Retinal pigment epithelial cell (primary cell): Measurements from ENCODE around the gene CTU2.
A peak's percentile ranks its signal among the peaks of the same experiment; 100 is the strongest.

ENCODE experiments used
- DNase-seq: peaks from one replicate; pipeline ENCODE4 v3.0.0-alpha.2; 2010; ENCODE audit warnings: low read depth
- H3K4me3 ChIP-seq: 2 replicates; pipeline ENCODE4 v1.5.1; 2011; ENCODE audit warnings: mild to moderate bottlenecking, low read length, control low read depth, moderate library complexity
- TF ChIP-seq, protein P1 (sequence below): conservative IDR thresholded peaks from 2 replicates; pipeline ENCODE4 v1.5.1; 2011; ENCODE audit warnings: low read depth, low read length, control low read depth, inconsistent platforms

Gene CTU2

GRCh38 chr16:88672776-88673175 is 33.5 kb upstream of the CTU2 start:
- TF ChIP-seq, protein P1, sequence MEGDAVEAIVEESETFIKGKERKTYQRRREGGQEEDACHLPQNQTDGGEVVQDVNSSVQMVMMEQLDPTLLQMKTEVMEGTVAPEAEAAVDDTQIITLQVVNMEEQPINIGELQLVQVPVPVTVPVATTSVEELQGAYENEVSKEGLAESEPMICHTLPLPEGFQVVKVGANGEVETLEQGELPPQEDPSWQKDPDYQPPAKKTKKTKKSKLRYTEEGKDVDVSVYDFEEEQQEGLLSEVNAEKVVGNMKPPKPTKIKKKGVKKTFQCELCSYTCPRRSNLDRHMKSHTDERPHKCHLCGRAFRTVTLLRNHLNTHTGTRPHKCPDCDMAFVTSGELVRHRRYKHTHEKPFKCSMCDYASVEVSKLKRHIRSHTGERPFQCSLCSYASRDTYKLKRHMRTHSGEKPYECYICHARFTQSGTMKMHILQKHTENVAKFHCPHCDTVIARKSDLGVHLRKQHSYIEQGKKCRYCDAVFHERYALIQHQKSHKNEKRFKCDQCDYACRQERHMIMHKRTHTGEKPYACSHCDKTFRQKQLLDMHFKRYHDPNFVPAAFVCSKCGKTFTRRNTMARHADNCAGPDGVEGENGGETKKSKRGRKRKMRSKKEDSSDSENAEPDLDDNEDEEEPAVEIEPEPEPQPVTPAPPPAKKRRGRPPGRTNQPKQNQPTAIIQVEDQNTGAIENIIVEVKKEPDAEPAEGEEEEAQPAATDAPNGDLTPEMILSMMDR, result peak; percentile 51
- no peak for DNase-seq
- no peak overlapping the region for H3K4me3 ChIP-seq

DNA sequence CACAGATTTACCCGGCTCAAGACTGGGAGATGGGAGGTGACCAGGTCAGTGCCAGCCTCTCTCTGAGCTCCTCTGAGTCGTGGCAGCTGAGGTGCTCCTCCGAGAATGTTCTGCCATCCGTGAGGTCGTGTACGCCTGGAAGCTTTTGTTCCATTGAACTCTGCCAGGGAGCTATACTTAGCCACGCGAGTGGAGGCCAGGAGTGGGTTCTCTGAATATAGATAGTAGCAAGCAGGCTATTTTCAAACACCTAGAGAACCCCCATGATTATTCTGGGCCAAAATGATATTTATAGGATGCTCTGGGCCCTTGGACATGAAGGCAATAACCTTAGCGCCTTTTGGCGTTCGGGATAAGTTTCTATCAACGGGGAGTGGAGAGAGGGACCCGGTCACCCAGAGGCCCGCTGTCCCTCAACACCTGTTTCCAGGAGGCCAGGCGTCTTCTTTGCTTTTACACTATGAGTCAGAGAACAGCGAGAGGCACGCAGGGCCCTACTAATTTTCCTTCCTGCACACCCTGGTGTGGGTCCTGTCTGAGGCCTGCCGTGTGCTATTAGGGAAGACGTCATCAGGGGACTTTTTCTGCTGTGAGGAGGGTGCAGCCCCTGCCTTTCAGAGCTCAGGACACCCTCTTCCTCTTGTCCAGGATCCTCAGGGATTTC is 32.5 kb upstream of the CTU2 start:
- TF ChIP-seq, protein P1, result no peak
- no peak overlapping the region for H3K4me3 ChIP-seq

DNA sequence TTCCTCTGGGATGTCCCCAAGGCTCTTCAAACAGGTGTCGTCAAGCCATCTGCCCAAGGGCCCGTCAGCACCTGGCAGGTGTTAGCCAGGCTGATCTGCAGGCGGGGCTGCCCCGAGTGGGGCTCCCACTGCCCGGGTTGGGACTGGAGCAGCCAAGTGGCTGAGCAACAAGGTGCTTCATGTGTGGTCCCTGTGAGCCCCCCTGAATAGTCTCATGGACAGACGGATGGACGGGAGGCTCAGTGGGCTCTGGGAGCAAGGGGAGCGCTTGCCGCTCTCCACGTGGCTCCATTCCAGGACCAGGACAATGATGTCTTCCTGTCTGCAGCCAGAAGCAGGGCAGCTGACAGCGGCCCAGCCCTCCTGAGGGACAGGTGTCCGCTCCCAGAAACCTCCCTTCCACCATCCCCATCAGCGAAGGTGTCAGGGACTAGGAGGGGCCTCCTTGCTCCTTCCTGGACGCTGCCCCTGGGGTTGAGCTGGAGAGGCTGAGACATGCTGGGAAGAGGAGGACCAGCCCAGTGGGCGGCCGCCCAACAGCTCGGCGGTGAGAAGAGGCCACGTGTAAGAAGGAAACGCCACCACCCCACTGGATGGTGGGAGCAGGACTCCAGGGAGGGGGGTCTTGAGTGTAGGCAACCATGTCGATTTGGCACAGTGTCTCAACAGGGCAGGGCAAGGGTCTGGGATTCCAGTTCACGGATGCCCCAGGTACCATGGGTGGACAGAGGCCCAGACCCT is 29.6 kb upstream of the CTU2 start:
- TF ChIP-seq, protein P1, result no peak
- DNase-seq, result no peak
- no peak overlapping the region for H3K4me3 ChIP-seq

More for the DNA sequence above, 32.5 kb upstream of the CTU2 start:
- DNase-seq, result no peak

DNA sequence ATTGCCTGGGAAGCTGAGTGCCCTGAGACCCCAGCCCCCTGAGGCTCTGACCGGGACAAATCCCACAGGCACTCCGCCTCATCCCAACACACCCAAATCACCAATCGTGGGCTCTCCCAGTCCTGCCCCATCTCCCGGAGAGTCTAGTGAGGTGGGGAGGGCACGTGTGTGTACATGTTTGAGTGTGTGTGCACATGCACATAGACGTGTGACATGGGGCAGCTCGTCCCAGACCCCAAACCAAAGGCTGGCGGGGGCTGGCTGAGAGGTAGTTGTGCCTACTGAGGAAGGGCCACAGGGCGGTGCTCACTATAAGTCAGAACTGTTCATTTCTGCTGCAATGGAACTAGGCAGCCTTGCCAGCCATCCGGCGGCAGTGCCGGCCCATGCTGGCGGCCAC is 28.6 kb upstream of the CTU2 start:
- no peak overlapping the region for H3K4me3 ChIP-seq
- TF ChIP-seq, protein P1, result no peak
- DNase-seq, result no peak

DNA sequence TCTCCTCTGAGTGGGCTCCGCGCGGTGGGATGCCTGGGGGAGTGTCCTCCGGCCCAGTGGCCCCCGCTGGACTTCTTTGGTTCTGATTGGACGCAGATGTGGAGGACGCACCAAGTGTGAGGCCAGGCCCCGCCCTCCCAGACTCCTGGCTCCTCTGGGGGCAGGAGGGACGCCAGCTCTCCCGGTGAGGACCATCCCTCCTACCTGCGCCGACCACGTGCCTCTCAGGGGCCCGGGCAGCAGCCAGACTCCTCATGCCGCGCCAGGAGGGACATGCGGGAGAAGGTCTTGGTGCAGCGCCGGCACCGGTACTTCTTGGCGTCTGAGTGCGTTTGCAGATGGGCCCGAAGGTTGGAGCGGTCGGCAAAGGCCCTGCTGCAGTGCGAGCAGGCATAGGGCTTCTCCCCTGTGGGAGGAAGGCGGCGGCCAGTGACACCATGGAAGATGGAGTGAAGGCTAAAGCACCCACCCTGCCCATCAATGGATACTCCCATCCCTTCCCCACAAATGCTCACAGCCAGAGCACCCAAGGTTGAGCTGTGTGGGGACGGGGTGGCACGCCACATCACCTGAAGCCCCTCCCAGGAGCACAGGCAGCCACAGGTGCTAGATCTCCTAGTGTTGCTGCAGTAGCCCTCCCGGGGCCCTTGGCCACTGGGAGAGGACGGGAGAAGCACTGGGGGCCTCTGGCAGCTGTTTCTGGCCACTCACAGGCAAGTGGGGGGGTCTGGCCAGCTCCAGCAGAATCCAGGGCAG is 27.9 kb upstream of the CTU2 start:
- TF ChIP-seq, protein P1, result no peak
- H3K4me3 ChIP-seq, result no peak overlapping the region
- DNase-seq, result no peak

DNA sequence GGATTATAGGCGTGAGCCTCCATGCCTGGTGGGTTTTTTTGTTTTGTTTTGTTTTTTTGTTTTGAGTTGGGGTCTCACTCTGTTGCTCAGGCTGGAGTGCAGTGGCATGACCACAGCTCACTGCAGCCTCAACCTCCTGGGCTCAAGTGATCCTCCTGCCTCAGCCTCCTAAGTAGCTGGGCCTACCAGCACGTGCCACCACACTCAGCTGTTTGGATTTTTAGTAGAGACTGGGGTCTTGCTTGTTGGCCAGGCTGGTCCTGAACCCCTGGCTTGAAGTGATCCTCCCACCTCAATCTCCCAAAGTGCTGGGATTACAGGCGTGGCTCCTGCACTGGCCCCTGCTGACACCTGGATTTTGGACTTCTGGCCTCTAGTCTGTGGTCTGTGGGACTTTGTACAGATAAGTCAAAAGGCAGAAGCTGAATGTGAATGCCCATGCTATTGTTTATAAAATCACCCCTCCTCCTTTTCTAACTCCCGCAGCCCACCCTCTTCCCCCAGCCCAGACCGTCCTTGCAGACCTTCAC is 25.7 kb upstream of the CTU2 start:
- no peak for DNase-seq
- no peak overlapping the region for H3K4me3 ChIP-seq
- TF ChIP-seq, protein P1, result no peak
